AG09319 (cell line): ENCODE measurements around the gene ZNF264.

Experiments used
- DNase-seq: peaks from one replicate; pipeline ENCODE4 v3.0.0-alpha.2; 2010; ENCODE audit warnings: low read depth; ENCODE audit errors: extremely low read depth
- TF ChIP-seq, protein P1 (sequence below): IDR thresholded peaks from 2 replicates; pipeline ENCODE4 v1.5.1; 2011; ENCODE audit warnings: low read depth, mild to moderate bottlenecking, inconsistent platforms, low read length, moderate library complexity

The ZNF264 gene

DNA sequence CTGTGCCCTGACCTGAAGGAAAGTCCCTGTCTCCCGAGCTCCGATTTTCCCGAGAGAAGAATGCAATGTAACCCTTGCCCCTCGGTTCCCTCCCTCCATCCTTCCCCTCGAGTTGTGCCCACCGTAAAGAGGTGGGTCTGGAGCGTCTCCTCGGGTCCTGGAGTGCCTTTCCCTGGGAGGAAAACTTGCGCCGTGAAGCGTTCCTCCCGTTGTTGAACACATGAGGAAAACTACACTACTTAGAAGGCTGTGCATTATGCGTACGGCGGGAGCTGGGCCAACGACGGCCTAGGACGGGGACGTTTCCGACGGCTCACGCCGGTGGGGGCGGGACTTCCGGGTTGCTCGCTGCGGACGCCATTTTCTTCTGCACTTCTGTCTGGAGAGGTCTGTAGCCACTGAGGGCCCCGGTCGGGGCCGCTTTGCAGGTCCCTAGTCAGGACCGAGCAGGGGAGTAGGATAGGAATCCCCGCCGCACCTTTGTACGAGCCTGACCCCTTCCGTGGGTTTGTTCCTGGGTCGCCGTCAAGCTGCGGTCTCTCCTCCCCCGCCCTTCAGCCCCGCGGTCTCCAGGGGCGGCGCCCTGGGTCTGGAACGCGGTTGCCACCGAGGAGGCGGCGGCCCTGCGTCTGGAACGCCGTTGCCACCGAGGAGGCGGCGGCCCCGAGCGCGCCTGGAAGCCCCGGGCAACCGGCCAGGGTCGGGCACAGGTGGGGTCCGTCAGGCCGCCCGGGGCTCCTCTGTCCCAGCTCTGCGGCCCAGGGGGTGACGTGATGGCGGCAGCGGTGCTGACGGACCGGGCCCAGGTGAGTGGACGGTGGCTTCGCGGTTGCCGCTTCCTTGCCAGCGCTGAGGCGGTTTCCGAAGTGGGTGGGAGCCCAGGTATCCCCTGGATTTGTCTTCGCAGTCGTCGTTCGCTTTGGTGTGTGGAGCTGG lies at the start of gene ZNF264:
TSS of gene ZNF264 (plus strand) at position 360 of the 936 bp plus-strand sequence. CDS start at position 774, 414 bp downstream.
- DNase-seq, result peak; percentile 50

DNA sequence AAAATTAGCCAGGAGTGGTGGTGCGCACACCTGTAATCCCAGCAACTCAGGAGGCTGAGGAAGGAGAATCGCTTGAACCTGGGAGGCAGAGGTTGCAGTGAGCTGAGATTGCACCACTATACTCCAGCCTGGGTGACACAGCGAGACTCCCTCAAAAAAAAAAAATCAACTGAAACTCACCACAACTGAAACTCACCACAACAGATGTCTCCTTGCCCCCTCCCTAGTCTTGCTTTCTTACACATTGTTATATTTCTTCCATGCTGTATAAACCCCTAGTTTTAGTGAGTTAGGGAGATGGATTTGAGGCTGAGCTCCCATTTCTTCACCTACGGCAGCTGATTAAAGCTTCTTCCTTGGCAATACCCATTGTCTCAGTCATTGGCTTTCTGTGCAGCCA lies 49.6 kb upstream of the ZNF264 start:
- TF ChIP-seq, protein P1, sequence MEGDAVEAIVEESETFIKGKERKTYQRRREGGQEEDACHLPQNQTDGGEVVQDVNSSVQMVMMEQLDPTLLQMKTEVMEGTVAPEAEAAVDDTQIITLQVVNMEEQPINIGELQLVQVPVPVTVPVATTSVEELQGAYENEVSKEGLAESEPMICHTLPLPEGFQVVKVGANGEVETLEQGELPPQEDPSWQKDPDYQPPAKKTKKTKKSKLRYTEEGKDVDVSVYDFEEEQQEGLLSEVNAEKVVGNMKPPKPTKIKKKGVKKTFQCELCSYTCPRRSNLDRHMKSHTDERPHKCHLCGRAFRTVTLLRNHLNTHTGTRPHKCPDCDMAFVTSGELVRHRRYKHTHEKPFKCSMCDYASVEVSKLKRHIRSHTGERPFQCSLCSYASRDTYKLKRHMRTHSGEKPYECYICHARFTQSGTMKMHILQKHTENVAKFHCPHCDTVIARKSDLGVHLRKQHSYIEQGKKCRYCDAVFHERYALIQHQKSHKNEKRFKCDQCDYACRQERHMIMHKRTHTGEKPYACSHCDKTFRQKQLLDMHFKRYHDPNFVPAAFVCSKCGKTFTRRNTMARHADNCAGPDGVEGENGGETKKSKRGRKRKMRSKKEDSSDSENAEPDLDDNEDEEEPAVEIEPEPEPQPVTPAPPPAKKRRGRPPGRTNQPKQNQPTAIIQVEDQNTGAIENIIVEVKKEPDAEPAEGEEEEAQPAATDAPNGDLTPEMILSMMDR, result no peak
- DNase-seq, result no peak

More for the DNA sequence above, at the start of gene ZNF264:
- TF ChIP-seq, protein P1, result no peak

DNA sequence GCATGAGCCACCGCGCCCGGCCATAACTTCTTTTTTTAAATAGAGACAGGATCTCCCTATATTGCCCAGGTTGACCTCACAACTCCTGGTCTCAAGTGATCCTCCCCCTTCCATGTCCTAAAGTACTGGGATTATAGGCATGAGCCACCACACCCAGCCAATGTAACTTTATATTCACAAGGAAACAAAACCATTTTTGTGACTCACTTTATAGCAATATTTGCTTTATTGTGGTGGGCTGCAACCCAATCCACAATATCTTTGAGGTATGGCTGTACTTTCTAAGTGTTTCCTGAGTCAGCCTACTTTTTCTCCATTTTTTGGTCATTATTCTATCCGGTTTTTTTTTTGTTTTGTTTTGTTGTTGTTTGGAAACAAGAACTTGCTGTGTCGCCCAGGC lies 38.4 kb upstream of the ZNF264 start:
- TF ChIP-seq, protein P1, result no peak
- DNase-seq, result no peak

DNA sequence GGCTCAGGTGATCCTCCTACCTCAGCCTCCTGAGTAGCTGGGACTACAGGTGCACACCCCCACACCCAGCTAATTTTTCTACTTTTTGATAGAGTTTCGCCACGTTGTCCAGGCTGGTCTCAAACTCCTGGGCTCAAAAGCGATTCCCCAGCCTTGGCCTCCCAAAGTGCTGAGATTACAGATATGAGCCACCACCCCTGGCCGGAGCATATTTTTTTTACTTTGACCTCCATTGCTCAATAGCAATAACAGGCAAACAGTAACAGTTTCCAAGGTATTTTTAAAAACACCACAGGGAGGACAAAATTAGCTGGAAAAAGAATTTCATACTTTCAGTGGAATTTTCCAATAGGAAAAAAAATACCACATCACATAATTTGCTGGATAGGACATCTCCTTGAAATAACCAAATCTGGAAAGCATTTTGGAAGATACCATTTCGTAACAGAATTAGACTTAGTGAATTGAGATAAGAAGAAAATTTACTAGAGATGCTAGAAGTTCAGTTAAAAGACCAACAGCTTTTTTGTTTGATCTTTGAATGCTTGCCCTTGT lies 29.2 kb upstream of the ZNF264 start:
- no peak for DNase-seq
- TF ChIP-seq, protein P1, result no peak

DNA sequence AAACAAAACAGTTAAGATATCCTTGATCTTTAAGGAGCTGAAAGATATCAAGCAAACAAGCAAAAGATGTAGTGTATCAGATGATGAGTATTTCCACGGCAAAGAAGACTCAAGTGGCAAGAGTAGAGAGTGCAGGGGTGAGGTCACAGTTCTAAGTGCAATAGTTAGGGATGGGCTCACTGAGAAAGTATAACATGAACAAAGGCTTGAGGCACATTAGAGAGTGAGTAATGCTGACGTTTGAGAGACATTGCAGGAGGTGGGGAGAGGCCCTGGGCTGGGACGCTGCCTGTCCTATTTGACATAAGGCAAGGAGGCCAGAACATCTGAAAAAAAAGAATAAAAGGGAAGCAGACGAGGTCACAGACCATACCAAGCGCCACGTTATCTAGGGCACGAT lies 25.5 kb upstream of the ZNF264 start:
- TF ChIP-seq, protein P1, result no peak
- no peak for DNase-seq

DNA sequence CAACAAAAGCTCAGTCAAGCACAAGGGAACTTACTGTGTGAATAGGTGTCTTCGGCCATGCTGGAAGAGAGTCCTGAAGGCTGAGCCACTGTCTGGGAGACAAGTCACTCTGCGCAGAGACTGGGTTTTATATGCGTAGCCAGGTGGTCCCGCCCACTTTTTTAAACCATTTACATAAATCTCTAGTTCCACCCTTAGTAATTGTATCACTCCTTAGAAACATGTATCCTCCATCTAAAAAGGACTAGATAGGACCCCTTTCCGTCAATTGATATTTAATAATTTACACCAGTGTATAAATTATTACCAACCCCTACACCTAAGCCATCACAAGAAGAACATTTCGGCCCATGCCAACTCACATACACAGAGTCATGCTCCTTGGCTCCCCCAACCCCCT lies 23.9 kb upstream of the ZNF264 start, which contains the start of gene DUXA:
TSS of gene DUXA (minus strand) at position 101 of the 400 bp plus-strand sequence. CDS start at position 59, 42 bp downstream.
- TF ChIP-seq, protein P1, result no peak
- DNase-seq, result no peak

DNA sequence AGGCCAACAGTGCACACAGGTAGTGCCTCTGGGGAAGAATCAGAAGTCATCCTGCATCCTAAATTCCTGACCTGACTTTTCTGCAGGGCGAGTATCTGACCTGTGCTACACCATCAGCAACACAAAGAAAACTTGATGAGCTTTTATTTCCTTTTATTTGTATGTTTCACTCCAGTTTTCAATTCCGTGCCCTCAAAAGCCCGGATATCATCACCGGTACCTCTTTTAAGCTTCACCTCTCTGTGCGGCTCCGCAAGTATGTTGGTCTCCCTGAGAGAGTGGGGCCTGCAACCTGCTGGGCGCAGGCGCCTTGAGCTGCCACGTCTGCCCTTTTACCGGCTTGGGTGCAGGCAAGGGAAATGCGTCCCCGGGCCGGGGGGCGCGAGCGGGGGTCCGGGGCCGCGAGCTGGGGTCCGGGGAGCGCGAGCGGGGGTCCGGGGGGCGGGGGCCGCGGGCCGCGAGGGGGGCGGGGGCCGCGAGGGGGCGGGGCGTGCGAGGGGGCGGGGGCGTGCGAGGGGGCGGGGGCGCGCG lies 19.7 kb upstream of the ZNF264 start:
- TF ChIP-seq, protein P1, result no peak
- DNase-seq, result no peak
